Lower leg skin (tissue), 3 donors: ENCODE data around the gene MRAS.

ENCODE experiments used
- CTCF ChIP-seq, 3 donors: fragments of 450-650 bp; IDR thresholded peaks; one replicate each; pipeline ENCODE4 v1.5.1; 2016; ENCODE audit warnings: antibody characterized with exemption in 3 of 3, mild to moderate bottlenecking in 3 of 3, moderate library complexity in 2 of 3
- POLR2A ChIP-seq, 2 donors: fragments of 450-650 bp; IDR thresholded peaks; one replicate each; pipeline ENCODE4 v1.6.1; 2016 to 2017; ENCODE audit warnings: antibody characterized with exemption in 2 of 2, mild to moderate bottlenecking in 1 of 2, moderate library complexity in 1 of 2

GRCh38 chr3:138303474-138303873 lies 44.9 kb upstream of the MRAS start:
- TF ChIP-seq POLR2A (IDR thresholded peaks at IDR 0.05) (no peak), CTCF (IDR thresholded peaks at IDR 0.05) (no peak)
